Activated CD4-positive, CD25-positive, alpha-beta regulatory T cell treated with anti-CD3 and anti-CD28 coated beads, Interleukin-2, amount 50 U/mL, for 16 hours (primary cell): Measurements from ENCODE around the gene GALNT12.

Source experiments
- DNase-seq: peaks from one replicate; pipeline ENCODE4 v3.0.0-alpha.2; 2020; ENCODE audit warnings: low read depth, low spot score

Gene GALNT12

DNA sequence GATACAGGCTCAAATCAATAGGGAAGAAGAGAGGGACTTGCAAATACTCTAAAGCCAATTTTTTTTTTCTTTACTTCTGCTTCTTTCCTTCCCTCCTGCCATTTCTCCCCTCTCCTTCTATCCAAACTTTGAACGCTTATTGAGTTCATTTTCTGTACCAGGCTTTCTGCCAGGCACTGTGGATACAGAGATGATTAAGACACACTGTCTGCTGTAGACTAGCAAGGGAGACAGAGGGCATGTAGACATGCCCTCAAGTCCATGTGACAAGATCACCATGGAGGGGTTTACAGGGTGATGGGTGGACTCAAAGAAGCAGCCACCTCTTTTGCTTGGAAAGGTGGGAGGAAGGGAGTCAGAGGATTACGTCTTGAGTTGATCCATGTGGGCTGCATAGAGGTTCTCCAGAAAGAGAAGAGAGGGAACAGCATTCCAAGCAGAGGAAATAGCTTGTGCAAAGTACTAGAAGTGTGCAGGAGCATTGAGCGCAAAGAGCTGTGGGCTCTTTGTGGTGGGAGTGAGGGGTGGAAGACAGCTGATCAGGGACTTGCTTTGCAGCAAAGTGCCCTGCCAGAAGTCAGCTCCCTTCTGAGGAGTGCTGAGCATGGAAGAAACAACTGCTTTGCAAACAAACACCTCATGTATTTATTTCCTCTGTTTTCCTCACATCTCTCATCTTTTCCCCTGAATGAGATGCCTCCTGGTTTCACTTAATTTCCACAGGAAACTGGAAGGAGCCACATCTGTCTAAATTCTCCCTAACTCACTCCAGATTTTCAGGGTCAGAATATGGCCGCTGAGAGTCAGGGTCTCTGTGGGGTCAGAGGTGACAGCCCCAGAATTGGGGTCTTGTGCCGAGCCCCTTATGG, 71.9 kb downstream of the GALNT12 start:
- DNase-seq = no peak

DNA sequence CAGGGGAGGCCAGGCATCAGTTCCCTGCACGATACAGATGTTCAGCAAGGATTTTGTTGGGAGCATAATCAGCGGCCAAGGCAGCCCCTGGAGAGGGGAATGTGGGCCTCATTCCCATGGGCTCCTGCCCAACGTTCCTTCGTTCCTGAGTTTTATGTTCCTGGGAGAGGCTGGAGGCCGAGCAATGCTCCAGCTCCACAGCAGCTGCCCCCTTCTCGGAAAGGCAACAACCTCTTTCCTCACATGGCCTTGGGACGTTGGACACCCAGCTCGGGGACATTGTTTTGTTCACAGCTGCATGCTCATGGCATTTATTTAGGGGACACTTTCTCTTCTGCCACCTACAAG, 72.5 kb downstream of the GALNT12 start:
- no peak for DNase-seq

DNA sequence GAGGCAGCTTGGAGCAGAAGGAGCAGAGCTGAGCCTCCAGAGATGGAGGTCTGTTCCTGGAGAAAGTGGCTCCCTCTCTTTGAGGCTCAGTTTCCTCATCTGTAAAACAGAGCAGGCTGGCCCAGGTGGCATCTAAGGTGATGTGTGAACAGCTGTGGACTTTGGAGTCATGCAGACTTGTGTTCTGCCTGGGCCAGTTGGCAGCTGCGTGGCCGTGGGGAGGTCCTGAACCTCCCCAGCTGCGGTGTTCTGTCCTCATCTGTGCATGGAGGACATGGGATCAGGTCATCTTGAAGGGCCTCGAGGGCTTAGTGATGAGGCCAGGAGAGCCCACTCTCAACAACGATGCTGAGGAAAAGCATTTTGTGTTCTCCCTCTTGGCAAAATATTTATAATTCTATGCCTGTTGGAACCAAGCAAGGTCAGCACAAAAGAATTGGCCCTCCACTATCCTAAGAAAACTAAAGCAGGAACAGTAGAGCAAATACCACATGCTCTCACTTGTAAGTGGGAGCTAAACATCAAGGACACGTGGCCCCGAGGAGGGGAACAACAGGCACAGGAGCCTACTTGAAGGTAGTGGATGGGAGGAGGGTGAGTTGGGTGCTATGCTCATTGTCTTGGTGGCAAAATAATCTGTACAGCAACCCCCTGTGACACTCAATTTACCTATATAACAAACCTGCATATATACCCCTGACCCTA, 73.0 kb downstream of the GALNT12 start:
- no peak for DNase-seq

DNA sequence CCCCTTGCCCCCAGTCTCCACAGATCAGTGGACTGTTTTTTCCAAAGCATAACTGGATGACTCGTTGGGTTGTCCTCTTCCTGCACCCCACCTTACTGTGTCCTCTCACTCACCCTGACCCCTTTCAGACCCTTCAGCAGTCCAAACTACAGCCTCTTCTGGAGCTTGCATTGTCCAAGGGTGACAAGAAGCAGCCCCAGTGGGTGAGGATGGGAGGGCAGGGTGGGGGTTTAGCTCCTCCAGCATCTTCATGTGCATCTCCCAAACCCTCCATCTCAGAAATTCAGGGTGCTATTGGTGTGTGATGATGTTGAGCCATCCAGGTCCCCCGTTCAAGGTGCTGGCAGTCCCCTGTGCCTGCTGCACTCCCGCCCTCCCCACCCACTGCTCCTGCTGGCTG, 73.9 kb downstream of the GALNT12 start:
- DNase-seq = no peak

DNA sequence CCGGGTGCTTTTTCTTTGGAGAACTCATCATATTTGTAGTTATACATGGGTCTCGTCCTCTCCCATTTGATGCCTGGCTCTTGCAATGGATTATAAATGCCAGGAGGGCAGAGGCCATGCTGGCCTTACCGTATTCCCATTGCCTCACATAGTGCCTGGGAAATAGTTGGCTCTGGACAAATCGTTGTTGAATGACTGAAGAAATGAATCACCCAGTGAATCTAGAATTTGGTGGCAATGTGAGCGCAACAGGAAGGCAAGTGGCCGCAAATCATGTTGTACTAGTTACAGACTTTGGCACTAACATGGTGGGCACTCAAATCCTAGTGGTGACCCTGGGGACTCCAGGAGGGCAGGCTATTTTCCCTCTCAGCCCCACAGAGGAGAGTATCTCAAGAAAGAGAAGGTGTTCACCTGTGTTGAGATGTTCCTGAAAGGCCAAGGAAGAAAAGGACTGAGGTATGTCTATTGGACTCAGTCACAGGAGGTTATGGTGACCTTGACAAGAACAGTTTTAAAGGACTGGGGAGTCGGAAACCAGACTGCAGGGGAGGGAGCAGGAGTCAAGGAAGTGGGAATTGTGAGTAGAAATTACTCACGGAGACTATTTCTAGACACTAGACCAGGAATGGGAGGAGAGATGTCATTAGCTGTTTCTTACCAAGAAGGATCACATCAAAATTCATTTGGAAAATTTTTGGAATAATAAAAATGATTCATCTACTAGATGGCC, 74.5 kb downstream of the GALNT12 start:
- DNase-seq = no peak

DNA sequence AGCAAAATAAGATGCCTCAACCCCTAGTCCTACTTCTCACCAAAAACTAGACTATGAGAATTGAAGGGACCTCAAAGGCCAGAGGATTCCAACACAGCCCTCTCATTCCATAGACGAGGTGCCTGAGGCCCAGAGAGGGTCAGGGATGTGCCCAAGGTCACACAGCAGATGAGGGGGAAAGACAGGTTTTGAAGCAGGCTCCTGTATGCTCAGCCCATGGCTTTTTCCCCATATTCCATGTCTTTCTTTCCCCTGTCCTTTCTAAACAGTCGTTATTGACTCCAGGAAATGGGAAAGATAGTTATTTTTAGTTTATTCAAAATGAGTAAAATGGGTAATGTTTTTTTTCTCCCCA, 75.1 kb downstream of the GALNT12 start:
- no peak for DNase-seq

DNA sequence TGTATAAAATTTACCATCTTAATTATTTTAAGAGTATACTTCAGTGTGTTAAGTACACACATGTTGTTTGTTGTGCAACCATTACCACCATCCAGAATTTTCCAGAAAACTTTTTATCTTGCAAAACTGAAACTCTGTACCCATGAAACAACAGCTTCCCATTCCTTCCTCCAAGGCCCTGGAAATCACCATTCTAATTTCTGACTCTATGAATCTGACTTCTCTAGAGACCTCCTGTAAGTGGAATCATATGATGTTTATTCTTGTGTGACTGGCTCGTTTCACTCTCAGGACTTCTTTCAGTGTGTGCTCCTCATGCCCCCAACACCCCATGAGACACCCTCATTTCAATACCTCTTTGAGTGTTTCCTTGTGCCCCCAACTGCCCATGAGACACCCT, 75.8 kb downstream of the GALNT12 start:
- DNase-seq = no peak

DNA sequence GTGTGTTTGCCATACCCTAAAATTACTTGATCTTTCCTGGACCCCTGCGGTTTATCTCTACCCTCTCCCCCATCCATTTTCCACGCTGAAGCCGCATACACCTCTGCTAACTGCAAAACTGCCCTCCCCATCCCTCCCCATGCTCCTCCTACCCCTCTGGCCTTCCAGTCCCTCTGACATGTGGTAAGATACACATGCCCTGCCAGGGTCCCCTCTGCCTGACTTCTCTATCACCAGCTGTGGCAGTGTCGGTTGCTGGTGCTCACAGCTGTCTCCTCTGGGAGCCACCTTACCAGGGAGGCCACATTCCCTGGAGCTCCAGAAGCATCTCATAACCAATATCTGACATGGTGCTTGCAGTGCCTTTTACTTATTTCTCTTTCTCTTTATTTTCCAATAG, 77.4 kb downstream of the GALNT12 start:
- DNase-seq = no peak

DNA sequence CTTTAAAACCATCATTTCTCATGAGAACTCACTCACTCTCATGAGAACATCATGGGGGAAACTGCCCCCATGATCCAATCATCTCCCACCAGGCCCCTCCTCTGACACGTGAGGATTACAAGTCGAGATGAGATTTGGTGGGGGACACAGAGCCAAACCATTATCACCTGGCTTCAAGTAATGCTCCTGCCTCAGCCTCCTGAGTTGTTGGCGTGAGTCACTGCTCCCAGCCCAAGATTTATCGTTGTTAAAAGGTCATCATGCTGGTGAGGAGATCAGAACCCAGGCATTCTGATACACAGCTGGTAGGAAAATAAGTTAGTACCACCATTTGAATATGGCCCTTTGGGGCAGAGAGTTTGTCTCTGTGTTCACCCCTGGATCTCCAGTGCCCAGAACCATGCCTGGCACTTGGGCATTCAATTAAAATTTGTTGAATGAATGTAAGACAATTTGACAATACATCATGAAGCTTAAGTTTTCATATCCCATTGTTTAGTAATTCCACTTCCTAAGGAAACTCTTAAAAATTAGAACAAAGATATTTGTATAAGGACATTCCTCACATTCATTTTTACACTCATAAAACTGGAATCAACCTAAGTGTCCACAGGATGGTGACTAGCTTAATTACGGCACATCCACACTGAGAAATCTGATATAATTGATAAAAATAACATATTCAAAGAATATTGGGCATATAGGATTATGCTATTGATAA, 78.3 kb downstream of the GALNT12 start:
- no peak for DNase-seq

DNA sequence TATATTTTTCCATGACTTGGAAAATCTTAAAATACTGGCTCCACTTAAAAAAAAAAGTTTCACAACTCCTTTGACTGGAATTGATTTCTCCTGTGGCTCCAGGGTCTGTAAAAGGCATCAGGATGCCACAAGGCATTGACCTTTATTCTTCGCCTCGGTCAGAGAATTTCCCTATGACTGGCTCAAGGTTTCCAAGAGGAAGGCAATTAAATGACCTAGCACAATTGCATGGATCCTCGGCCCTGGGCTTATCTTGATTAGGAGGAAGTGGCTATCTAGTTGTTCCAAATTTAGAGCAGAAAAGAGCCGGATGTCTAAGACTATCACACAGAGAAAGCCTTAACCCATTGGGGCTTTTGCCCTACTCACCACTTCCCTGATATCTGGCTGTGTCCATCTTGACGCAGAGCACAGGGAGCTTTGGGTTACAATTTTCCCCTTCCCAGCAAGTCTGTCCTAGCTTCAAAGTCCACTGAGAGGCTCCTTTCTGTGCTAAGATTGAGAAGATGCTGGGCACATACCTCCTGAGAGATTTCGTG, 79.3 kb downstream of the GALNT12 start:
- DNase-seq = no peak

DNA sequence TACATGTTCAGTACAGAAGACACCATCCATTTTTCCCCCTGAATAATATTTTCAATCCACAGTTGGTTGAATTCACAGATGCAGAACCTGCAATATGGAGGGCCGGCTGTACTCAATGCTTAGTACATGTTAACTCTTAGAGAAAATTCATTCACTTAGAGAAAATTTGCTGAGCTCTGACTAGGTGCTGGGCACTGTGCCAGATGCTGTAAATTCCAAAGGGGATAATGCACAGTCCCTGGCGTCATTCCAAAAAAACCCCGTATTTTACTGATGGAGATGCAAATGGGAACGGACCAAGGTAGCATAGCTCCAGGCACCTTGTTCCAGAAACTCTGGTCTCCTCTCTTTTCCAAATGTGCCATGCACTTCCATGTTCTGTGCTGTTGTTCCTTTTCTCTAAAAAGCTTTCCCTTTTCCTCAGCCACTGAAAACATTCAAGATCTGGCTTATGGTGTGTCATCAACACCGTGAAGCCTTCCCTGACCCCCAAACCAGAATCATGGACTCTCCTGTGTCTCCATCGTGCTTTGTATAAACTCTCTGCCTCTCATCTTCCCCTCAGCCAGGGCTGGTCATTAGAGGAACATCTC, 80.5 kb downstream of the GALNT12 start:
- DNase-seq = no peak

DNA sequence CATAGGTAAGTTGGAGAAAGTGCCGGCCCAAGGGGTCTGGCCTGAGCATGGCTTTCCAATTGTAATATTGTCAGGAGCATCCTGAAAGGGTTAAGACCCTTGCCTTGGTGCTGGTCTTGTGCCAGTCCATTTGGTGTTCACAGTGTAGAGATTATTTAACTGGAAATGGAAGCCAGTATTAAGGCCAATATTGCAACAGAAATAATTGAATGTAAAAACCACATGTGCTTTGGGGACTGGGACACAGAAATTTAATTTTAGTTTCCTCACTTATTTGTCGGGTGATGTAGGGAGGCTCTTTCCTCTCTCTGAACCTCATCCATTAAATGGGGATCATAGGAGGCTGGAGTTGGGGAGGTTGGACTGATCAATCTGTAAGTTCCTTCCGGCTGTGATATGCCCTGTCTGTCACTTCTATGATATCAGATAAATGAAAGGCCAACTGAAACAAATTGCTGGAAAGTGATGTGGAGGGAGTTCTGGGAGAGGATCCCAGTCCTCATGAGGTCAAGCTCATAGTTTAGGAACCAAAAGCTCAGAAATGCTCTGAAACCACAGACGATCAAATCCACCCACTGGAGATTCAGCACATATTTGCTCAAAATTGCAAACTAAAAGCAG, 81.4 kb downstream of the GALNT12 start:
- DNase-seq = no peak

DNA sequence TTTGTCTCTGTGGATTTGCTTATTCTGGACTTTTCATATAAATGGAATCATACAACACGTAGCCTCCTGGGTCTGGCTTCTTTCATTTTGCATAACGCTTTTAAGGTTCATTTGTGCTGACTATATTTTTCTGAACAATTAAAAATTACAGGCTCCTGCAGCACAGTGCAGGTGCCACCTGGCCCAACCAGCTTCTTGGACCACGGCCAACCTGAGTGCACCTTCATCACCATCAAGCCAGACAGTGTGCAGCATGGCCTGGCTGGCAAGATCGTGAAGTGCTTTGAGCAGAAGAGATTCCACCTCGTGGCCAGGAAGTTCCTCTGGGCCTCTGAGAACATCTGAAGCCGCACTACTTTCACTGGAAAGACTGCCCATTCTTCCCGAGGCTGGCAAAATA, 82.8 kb downstream of the GALNT12 start:
- no peak for DNase-seq

DNA sequence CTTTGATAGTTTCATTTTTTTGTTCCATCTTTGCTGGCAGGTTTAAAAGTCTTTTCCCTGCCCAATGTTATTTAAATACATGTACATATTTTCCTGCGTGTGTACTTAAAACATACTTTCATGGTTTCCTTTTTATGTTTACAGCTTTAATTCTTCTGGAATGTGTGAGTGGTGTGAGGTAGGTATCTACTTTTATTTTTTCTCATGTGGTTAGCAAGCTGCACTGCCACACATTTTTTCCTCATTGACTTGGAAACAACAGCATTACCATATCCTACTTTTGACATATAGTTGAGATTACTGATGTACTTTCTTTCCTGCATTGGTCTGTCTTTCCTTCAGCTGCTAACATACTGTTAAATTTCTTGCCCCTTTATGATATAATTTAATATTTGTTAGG, 84.8 kb downstream of the GALNT12 start:
- DNase-seq = no peak

DNA sequence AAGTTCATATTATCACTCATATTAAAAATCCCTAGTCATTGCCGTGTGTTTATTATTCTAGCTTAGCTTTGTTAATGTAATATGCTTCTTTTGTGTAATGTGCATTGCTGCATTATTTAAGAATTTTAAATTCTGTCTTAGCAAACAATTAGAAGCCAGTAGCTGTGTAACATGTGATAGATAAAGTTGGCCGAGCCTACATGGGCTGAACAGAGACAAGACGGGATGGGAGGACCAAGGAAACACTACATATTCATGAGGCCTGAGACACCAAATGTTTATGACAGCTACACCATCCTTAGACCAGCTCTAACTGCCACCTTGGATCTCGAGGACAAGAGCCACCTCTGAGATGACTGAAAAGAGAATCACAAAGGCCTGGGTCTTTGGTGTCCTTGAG, 85.2 kb downstream of the GALNT12 start:
- DNase-seq = no peak

DNA sequence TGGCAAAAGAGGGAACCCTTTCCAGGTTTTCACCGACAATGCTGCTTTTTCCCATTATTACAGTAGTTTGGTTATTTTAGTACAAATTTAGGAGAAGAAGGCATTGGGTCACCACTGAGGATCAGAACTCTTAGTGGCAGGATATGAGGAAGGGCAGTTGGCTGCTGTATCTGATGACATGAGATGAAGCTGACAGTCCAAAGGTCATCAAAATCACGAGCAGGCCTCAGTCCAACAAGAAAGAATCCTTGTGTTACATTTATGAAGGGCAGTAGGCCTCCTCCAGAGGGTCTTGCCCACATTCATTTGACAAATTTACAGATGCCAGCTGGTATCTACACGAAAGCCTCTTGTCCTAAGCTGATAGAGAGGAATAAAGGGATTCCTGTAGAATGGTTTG, 86.7 kb downstream of the GALNT12 start:
- no peak for DNase-seq

DNA sequence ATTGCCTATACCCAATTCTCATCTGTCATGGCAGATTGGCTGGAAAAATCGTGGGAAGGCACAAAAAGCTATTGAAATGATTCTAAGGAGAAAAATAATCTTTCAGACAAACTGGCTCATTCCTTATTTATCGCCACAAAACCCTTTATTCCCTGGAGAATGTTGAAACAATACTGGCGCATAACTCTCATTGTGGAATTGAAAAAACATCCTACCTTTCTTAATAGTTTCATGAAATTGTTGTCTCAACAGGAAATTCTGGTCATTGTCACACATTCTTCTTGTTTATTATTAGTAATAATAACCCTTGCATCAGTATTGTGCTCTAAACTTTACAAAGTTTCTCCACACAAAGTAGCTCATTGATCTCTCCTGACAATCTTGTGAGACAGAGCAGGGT, 87.3 kb downstream of the GALNT12 start:
- no peak for DNase-seq

DNA sequence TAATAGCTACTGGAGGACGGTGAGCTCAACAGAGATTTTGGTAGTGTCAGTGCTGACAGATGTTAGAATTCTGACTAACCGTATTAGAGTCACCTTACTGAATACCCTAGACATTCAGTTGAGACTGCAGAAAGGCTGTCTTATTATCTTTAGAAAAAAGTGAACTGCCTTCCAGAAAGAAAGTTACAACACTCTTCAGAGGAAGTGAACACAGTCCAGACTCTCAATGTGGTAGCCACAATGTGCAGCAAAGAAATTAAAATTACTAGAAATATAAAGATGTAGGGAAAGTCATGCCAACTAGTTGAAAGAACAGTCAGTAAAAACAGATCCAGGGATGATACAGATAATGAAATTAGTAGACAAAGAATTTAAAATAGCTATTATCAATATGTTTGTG, 89.2 kb downstream of the GALNT12 start:
- no peak for DNase-seq

DNA sequence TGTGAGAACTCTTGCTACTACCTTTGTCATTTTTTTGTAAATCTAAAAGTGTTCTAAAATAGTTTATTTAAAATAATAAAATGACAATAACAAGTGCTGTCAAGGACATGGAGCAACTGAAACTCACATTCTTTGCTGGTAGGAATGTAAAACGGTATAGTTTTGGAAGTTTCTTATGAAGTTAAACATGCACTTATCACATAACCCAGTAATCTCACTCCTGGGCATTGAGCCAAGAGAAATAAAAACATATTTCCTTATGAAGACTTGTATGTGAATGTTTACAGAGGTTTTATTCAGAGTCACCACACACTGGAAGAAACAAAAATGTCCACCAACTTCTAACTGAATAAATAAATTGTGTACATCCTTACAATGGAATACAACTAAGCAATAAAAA, 90.3 kb downstream of the GALNT12 start:
- DNase-seq = no peak

DNA sequence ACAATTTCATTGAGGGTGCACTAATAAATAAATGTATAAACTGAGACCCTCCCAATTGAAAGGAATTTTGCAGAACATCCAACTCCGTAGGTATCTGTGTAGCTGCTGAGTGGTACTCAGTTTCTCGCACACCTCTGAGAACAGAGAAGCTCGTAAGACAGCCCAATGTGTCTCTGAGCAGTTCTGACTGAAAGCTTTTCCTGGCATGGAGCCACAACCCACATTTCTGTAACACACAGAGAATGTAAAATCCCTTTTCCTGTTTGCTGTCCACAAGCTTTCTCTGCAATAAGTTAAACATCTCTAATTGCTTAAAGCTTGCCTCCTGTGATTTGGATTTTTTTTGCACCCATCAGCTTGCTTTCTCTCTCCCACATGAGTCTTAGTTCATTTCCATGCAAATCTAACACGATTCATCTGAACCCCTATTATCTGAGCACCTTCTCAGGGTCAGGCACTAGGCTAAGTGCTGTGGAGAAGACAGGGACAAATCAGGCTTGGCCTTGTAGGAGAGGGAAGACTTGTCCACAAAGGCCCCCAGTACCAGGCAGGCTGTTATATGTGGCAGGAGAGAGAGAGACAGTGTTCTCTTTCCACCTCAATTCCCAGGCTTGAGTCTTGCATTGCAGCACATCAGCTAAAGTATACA, 92.1 kb downstream of the GALNT12 start:
- no peak for DNase-seq
